Uterus (tissue), 2 donors: ENCODE measurements around the gene TUBB4A.

ENCODE experiments used
- CTCF ChIP-seq, 4 experiments: fragments of 200-600 bp in 2 of 4; fragments of 450-650 bp in 2 of 4; sonication (generic) in 2 of 4; IDR thresholded peaks; one replicate each; pipeline ENCODE4 v1.5.1; 2016 to 2019; ENCODE audit warnings: antibody characterized with exemption in 4 of 4, mild to moderate bottlenecking in 2 of 4, moderate library complexity in 1 of 4
- POLR2A ChIP-seq, 2 donors: fragments of 450-650 bp; IDR thresholded peaks; one replicate each; pipeline ENCODE4 v1.6.1; 2016; ENCODE audit warnings: antibody characterized with exemption in 2 of 2, mild to moderate bottlenecking in 1 of 2, moderate library complexity in 1 of 2

GRCh38 chr19:6490134-6490533 is 12.0 kb downstream of the TUBB4A start:
- TF ChIP-seq CTCF (IDR thresholded peaks at IDR 0.05) (no peak), POLR2A (IDR thresholded peaks at IDR 0.05) (no peak)
